Stimulated activated naive CD4-positive, alpha-beta T cell treated with Interleukin-2 at 50 U/mL for 16 hours (primary cell): ENCODE data around the gene HIPK1.
A peak's percentile ranks its signal among the peaks of the same experiment; 100 is the strongest.
"Not testable (repeated sequence)": the region's sequence is repeated elsewhere in the genome, so short reads cannot be mapped to it uniquely, and the experiment has no call there.

ENCODE experiments used
- DNase-seq: peaks from one replicate; lab custom pipeline; 2025; lab: John Stamatoyannopoulos, UW

HIPK1 gene

GRCh38 chr1:113945329-113945728, 16.2 kb downstream of the HIPK1 start:
- no peak for DNase-seq

- DNase-seq = no peak
Measured at GRCh38 chr1:113946112-113946511, 17.0 kb downstream of the HIPK1 start.

GRCh38 chr1:113946678-113947387, 17.7 kb downstream of the HIPK1 start:
- DNase-seq = no peak

GRCh38 chr1:113947388-113948107, 18.4 kb downstream of the HIPK1 start:
- DNase-seq = no peak

GRCh38 chr1:113948151-113948550, 19.0 kb downstream of the HIPK1 start:
- DNase-seq = not testable (repeated sequence)

GRCh38 chr1:113949007-113949406, 19.9 kb downstream of the HIPK1 start:
- no peak for DNase-seq

GRCh38 chr1:113950908-113951307, 21.8 kb downstream of the HIPK1 start:
- no peak for DNase-seq

- DNase-seq = no peak
Measured at GRCh38 chr1:113951719-113952118, 22.6 kb downstream of the HIPK1 start.

- DNase-seq = no peak
Measured at GRCh38 chr1:113957984-113958383, 28.9 kb downstream of the HIPK1 start.

GRCh38 chr1:113958691-113959090, 29.6 kb downstream of the HIPK1 start:
- DNase-seq = no peak

- no peak for DNase-seq
Measured at GRCh38 chr1:113963281-113963906, 34.3 kb downstream of the HIPK1 start.

GRCh38 chr1:113965703-113966412, 36.7 kb downstream of the HIPK1 start:
- no peak for DNase-seq

GRCh38 chr1:113972954-113973353, 43.8 kb downstream of the HIPK1 start:
- DNase-seq = no peak

- DNase-seq = no peak
Measured at GRCh38 chr1:113975211-113975895, 46.2 kb downstream of the HIPK1 start.

GRCh38 chr1:113976609-113977278, 47.6 kb downstream of the HIPK1 start:
- no peak for DNase-seq

- no peak for DNase-seq
Measured at GRCh38 chr1:113977906-113978305, 48.8 kb downstream of the HIPK1 start.

- peak; percentile 23 for DNase-seq
Measured at GRCh38 chr1:113978863-113979702, 50.0 kb downstream of the HIPK1 start, which contains the start of gene OLFML3. OLFML3 (plus strand) TSS chr1:113979474; CDS start chr1:113979517, 43 bp downstream.

GRCh38 chr1:113980110-113980509, 51.0 kb downstream of the HIPK1 start:
- no peak for DNase-seq

- no peak for DNase-seq
Measured at GRCh38 chr1:113981962-113982931, 53.1 kb downstream of the HIPK1 start.
